CD14-positive monocyte (primary cell): ENCODE data around the gene TBCCD1. TPM values are rescaled to one million over a fixed set of nuclear protein-coding genes. Genes with fewer than 3 reads are reported as not detected.

Experiments used
- DNase-seq, 3 donors: peaks; one replicate each; pipeline ENCODE4 v3.0.0-alpha.2; 2011 to 2022
- H2AFZ ChIP-seq: 2 replicates; pipeline ENCODE4 v1.6.0; 2012; ENCODE audit warnings: mild to moderate bottlenecking, low read depth, low read length, inconsistent platforms; ENCODE audit not compliant: insufficient read depth, poor library complexity, severe bottlenecking
- H3K27ac ChIP-seq, 2 donors: 1 replicate in 1 of 2; 2 replicates in 1 of 2; pipeline ENCODE4 v1.5.1; 2012 to 2013; ENCODE audit warnings: low read length in 2 of 2, control low read depth in 1 of 2, inconsistent platforms in 1 of 2, low read depth in 1 of 2, mild to moderate bottlenecking in 1 of 2
- H3K27me3 ChIP-seq, 2 donors: one replicate each; pipeline versions ENCODE4 v1.6.0 to v1.6.1; 2011 to 2013; ENCODE audit warnings: low read length in 2 of 2; ENCODE audit not compliant: control insufficient read depth in 2 of 2, insufficient read depth in 2 of 2
- H3K36me3 ChIP-seq, 2 donors: replicated peaks in 1 of 2; 1 replicate in 1 of 2; 2 replicates in 1 of 2; pipeline versions ENCODE4 v1.5.1 to v1.6.1; 2012 to 2013; ENCODE audit warnings: low read length in 2 of 2, control low read depth in 1 of 2, inconsistent platforms in 1 of 2, mild to moderate bottlenecking in 1 of 2; ENCODE audit not compliant: insufficient read depth in 2 of 2, control insufficient read depth in 1 of 2
- H3K4me1 ChIP-seq, 2 donors: 1 replicate in 1 of 2; 2 replicates in 1 of 2; pipeline versions ENCODE4 v1.5.1 to v1.6.1; 2012 to 2013; ENCODE audit warnings: low read length in 2 of 2, control low read depth in 1 of 2, inconsistent platforms in 1 of 2, mild to moderate bottlenecking in 1 of 2, moderate library complexity in 1 of 2; ENCODE audit not compliant: insufficient read depth in 2 of 2, control insufficient read depth in 1 of 2
- H3K4me2 ChIP-seq: replicated peaks from 2 replicates; pipeline ENCODE3; 2012; ENCODE audit warnings: low read length, moderate library complexity, mild to moderate bottlenecking; ENCODE audit not compliant: poor library complexity, severe bottlenecking; ENCODE audit errors: extremely low read depth
- H3K4me3 ChIP-seq, 3 experiments: fragments of 200-600 bp in 1 of 3; sonication (generic) in 1 of 3; replicated peaks in 1 of 3; 1 replicate in 2 of 3; 2 replicates in 1 of 3; pipeline ENCODE4 v1.5.1; 2011 to 2013; ENCODE audit warnings: low read length in 3 of 3, mild to moderate bottlenecking in 3 of 3, control low read depth in 2 of 3, low read depth in 2 of 3, inconsistent platforms in 1 of 3, moderate library complexity in 1 of 3
- H3K79me2 ChIP-seq: 2 replicates; pipeline ENCODE4 v1.6.0; 2012; ENCODE audit warnings: mild to moderate bottlenecking, control low read depth, inconsistent platforms, low read length, moderate library complexity; ENCODE audit not compliant: insufficient read depth
- H3K9ac ChIP-seq: 2 replicates; pipeline ENCODE4 v1.6.0; 2017; ENCODE audit warnings: low read length, mild to moderate bottlenecking; ENCODE audit not compliant: insufficient read depth, poor library complexity, severe bottlenecking
- H3K9me3 ChIP-seq, 2 donors: replicated peaks in 1 of 2; 1 replicate in 1 of 2; 2 replicates in 1 of 2; pipeline versions ENCODE4 v1.5.1 to v1.6.1; 2012 to 2013; ENCODE audit warnings: low read length in 2 of 2, control low read depth in 1 of 2; ENCODE audit not compliant: control insufficient read depth in 1 of 2, insufficient read depth in 1 of 2
- H4K20me1 ChIP-seq: 2 replicates; pipeline ENCODE4 v1.6.0; 2012; ENCODE audit warnings: mild to moderate bottlenecking, low read length, control low read depth, moderate library complexity; ENCODE audit not compliant: insufficient read depth
- H3K27ac Mint-ChIP-seq, 7 donors: one replicate each; pipeline ENCODE4 v1.8.0; 2020; ENCODE audit warnings: mild to moderate bottlenecking in 7 of 7, mixed read lengths in 7 of 7, moderate library complexity in 6 of 7, inconsistent platforms in 2 of 7
- H3K27me3 Mint-ChIP-seq, 3 donors: one replicate each; pipeline ENCODE4 v1.8.0; 2021 to 2022; ENCODE audit warnings: low read depth in 3 of 3, mild to moderate bottlenecking in 3 of 3, mixed read lengths in 3 of 3, moderate library complexity in 3 of 3, inconsistent platforms in 1 of 3
- H3K36me3 Mint-ChIP-seq, 2 donors: one replicate each; pipeline ENCODE4 v1.8.0; 2020; ENCODE audit warnings: mixed read lengths in 2 of 2, inconsistent platforms in 1 of 2, mild to moderate bottlenecking in 1 of 2
- H3K4me1 Mint-ChIP-seq: one replicate; pipeline ENCODE4 v1.8.0; 2020; ENCODE audit warnings: mild to moderate bottlenecking, mixed read lengths
- H3K4me3 Mint-ChIP-seq, 2 donors: one replicate each; pipeline ENCODE4 v1.8.0; 2020; ENCODE audit warnings: mild to moderate bottlenecking in 2 of 2, mixed read lengths in 2 of 2, moderate library complexity in 1 of 2
- H3K9me3 Mint-ChIP-seq, 7 donors: one replicate each; pipeline ENCODE4 v1.8.0; 2020 to 2022; ENCODE audit warnings: mixed read lengths in 7 of 7, mild to moderate bottlenecking in 6 of 7, moderate library complexity in 6 of 7, inconsistent platforms in 2 of 7
- CTCF ChIP-seq: fragments of 200-600 bp; IDR thresholded peaks from one replicate; pipeline ENCODE4 v1.8.0; 2022; ENCODE audit warnings: antibody characterized with exemption, mild to moderate bottlenecking
- WGBS: methylation state at CpG from one replicate; pipeline ENCODE4 v1.1.5; 2013; ENCODE audit warnings: missing lambda C conversion rate; ENCODE audit not compliant: insufficient coverage; 5-methylcytosine and 5-hydroxymethylcytosine counted together
- intact Hi-C, 2 donors: fragments of 100-400 bp; cut with micrococcal nuclease; formaldehyde crosslinking; loops; one replicate each; pipeline versions ENCODE4 v1.15.0 to v1.15.1; 2023
- polyA plus RNA-seq, 3 donors: library from polyadenylated mRNA; depleted of rRNA in 1 of 3; unstranded in 2 of 3; stranded (reverse) in 1 of 3; fragments of 300-500 nt in 2 of 3; fragments of >200 nt in 1 of 3; fragmentation: Illumina TruSeq in 2 of 3; gene quantifications; 1 replicate in 2 of 3; 2 replicates in 1 of 3; pipeline ENCODE4 v1.2.3, GENCODE V29; 2012 to 2021

The TBCCD1 gene
- polyA plus RNA-seq, 3 donors = 9.2 to 9.6 (median 9.6) TPM

GRCh38 chr3:186570096-186570940, 3.2 kb upstream of the TBCCD1 start, which contains the start of gene DNAJB11:
DNAJB11 (plus strand) TSS chr3:186570720; CDS start chr3:186570898, 178 bp downstream.
- intact Hi-C loops = loop anchor here in 1 of 2 donors (10.0 kb wide), 1 partner anchor 214 kb away; the partner anchor contains the start of gene EIF4A2
- Histone ChIP-seq H3K9me3 (no peaks in the 10 kb centered on the region), H3K79me2 (peaks cover 62% of the 10 kb centered on the region), H3K4me2 (peak within 1 kb of the TSS; percentile 99), H3K36me3 (peaks cover 20 to 31% of the 10 kb centered on the region in 2 donors), H3K27ac (peak within 1 kb of the TSS; percentile 52 to 94), H3K27me3 (no peaks in the 10 kb centered on the region), H3K9ac (peak within 1 kb of the TSS; percentile 99), H2AFZ (peak within 1 kb of the TSS; percentile 92), H3K4me1 (peaks cover 30 to 41% of the 10 kb centered on the region in 2 donors), H3K4me3 (peak within 1 kb of the TSS; percentile 78 to 96 (median 88)), H4K20me1 (no peaks in the 10 kb centered on the region)
- Mint-ChIP-seq H3K4me3 (peak within 1 kb of the TSS; percentile 96 to 97), H3K27ac (peak within 1 kb of the TSS; percentile 92 to 99 (median 97)), H3K27me3 (no peaks in the 10 kb centered on the region), H3K9me3 (no peaks in the 10 kb centered on the region), H3K36me3 (peaks cover 24 to 32% of the 10 kb centered on the region in 2 donors), H3K4me1 (peaks cover 35% of the 10 kb centered on the region)
- peak; percentile 99 to 100 (median 100) for DNase-seq
- TF ChIP-seq CTCF = no peak
- under 1% methylated on average over 53 of the region's 59 CpGs for WGBS

GRCh38 chr3:186569779-186570095, 2.6 kb upstream of the TBCCD1 start:
- peaks cover 30 to 41% of the 10 kb centered on the region in 2 donors for H3K4me1 ChIP-seq
- peak overlapping the region; percentile 96 to 97 for H3K4me3 Mint-ChIP-seq
- intact Hi-C loops = loop anchor here in 1 of 2 donors (10.0 kb wide), 1 partner anchor 215 kb away; the partner anchor contains the start of gene EIF4A2

More at GRCh38 chr3:186569779-186570095, 2.6 kb upstream of the TBCCD1 start:
- Histone ChIP-seq H2AFZ (peak overlapping the region; percentile 92), H3K9me3 (no peaks in the 10 kb centered on the region), H3K27ac (peak overlapping the region; percentile 52 to 94), H3K27me3 (no peaks in the 10 kb centered on the region), H3K4me2 (peak overlapping the region; percentile 99), H3K4me3 (peak overlapping the region; percentile 72 to 96 (median 78)), H3K36me3 (peaks cover 15 to 26% of the 10 kb centered on the region in 2 donors), H4K20me1 (no peaks in the 10 kb centered on the region), H3K79me2 (peaks cover 62% of the 10 kb centered on the region), H3K9ac (peak overlapping the region; percentile 57)
- peaks cover 20 to 26% of the 10 kb centered on the region in 2 donors for H3K36me3 Mint-ChIP-seq
- H3K27me3 Mint-ChIP-seq = no peaks in the 10 kb centered on the region
- peak in 1 of 3 donors; percentile 10 for DNase-seq
- peak overlapping the region; percentile 92 to 99 (median 97) for H3K27ac Mint-ChIP-seq
- WGBS = no CpG with 5 or more reads among the region's 7 CpGs
- no peak for TF ChIP-seq CTCF
- no peaks in the 10 kb centered on the region for H3K9me3 Mint-ChIP-seq
- H3K4me1 Mint-ChIP-seq = peaks cover 35% of the 10 kb centered on the region
